COLO668 (cell line): ENCODE results near the gene MALSU1.

Experiments
- DNase-seq: peaks from one replicate; lab custom pipeline; 2025; ENCODE audit not compliant: unreplicated experiment; lab: John Stamatoyannopoulos, UW

The MALSU1 gene

GRCh38 chr7:23298885-23299769 lies at the start of gene MALSU1:
Gene MALSU1, plus strand, starts transcription at chr7:23299339. Its CDS starts 14 bp downstream, at chr7:23299353.
- DNase-seq: peak; percentile 99

GRCh38 chr7:23249486-23249885 lies 49.7 kb upstream of the MALSU1 start:
- DNase-seq: no peak

- no peak for DNase-seq
These were observed 45.0 kb upstream of the MALSU1 start for GRCh38 chr7:23254051-23254681.

GRCh38 chr7:23256731-23257130 lies 42.4 kb upstream of the MALSU1 start:
- no peak for DNase-seq

GRCh38 chr7:23260371-23260770 lies 38.8 kb upstream of the MALSU1 start:
- DNase-seq: no peak

- DNase-seq: peak; percentile 73
These were observed 37.2 kb upstream of the MALSU1 start for GRCh38 chr7:23261843-23262452.

- DNase-seq: no peak
These were observed 34.2 kb upstream of the MALSU1 start for GRCh38 chr7:23264916-23265458.

GRCh38 chr7:23266918-23267317 lies 32.2 kb upstream of the MALSU1 start:
- no peak for DNase-seq

GRCh38 chr7:23267357-23267756 lies 31.8 kb upstream of the MALSU1 start:
- DNase-seq: no peak

GRCh38 chr7:23268167-23268566 lies 31.0 kb upstream of the MALSU1 start:
- DNase-seq: no peak

GRCh38 chr7:23268746-23269145 lies 30.4 kb upstream of the MALSU1 start:
- no peak for DNase-seq

GRCh38 chr7:23272275-23272674 lies 26.9 kb upstream of the MALSU1 start:
- DNase-seq: no peak

GRCh38 chr7:23273141-23273599 lies 26.0 kb upstream of the MALSU1 start:
- DNase-seq: peak; percentile 99

- DNase-seq: no peak
These were observed 23.2 kb upstream of the MALSU1 start for GRCh38 chr7:23275912-23276311.

- no peak for DNase-seq
These were observed 22.8 kb upstream of the MALSU1 start for GRCh38 chr7:23276376-23276775.

- no peak for DNase-seq
These were observed 22.2 kb upstream of the MALSU1 start for GRCh38 chr7:23276947-23277346.

- peak; percentile 63 for DNase-seq
These were observed 21.7 kb upstream of the MALSU1 start for GRCh38 chr7:23277359-23277989.

GRCh38 chr7:23279819-23280525 lies 19.2 kb upstream of the MALSU1 start:
- no peak for DNase-seq

- no peak for DNase-seq
These were observed 16.1 kb upstream of the MALSU1 start for GRCh38 chr7:23283086-23283485.

GRCh38 chr7:23284871-23285270 lies 14.3 kb upstream of the MALSU1 start:
- no peak for DNase-seq
